Measurements from ENCODE around the gene USP53. TPM values are rescaled to one million over a fixed set of nuclear protein-coding genes. Genes with fewer than 3 reads are reported as not detected.

USP53 gene
- total and polyA plus RNA-seq, 2 donors (not counting 3 experiments of a cell fraction or from before 2014, with no cell fraction given), result 7.8 to 22.8 TPM

DNA sequence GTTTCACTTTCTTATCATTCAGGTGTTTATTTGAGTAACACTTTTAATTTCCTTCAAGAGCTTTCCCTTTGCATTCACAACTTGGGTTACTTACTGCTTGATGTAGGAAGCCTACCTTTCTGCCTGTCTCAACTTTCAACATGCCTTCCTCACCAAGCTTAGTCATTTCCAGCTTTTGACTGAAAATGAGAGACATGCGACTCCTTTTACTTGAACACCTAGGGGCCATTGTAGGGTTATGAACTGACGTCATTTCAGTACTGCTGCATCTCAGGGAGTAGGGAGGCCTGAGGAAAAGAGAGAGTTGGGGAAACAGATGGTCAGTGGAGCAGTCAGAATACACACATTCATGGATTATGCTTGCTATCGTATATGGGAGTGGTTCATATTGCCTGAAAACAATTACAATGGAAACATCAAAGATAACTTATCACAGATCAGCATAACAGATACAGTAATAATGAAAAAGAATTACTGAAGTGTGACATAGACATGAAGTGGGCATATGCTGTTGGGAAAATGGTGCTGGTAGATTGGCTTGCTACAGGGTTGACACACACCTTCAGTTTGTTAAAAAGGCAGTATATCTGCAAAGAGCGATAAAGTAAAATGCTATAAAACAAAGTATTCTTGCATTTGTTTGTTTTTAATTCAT, 25.7 kb downstream of the USP53 start:
- CTCF ChIA-PET, result interaction anchor here (0.7 to 1.7 kb wide), 4 partner anchors 25 to 151 kb away, joined by 3 to 6 read pairs (median 4); no protein-coding TSS in a partner anchor
- BruUV-seq (replicated peaks), result no TSS peak
- H3K36me3 ChIP-seq (ENCODE audit: control insufficient read depth in 2 of 2, extremely low read depth in 1 of 2, insufficient read depth in 2 of 2, low read length in 2 of 2), result peaks cover 2 to 13% of the 10 kb centered on the region in 2 experiments

DNA sequence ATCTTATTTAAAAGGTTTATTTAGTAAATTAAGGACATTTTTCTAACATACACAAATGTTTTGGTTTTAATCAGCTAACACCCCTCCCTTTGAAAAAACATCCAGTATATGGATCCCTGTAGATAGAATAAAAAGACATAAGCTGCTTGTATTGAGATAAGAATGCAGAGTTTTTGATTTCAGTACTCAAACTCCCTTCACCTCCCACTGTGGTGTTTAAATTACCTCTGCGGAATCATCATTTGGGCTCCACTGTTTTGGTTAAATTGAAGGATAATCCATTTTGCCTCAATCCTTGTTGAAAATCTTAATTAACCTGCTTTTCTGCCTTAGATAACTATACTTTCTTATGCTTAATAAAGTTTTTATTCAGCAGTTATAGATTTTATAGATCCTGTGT, 27.6 kb downstream of the USP53 start:
- Histone ChIP-seq H2AFZ (ENCODE audit: low read depth, low read length) (no peak overlapping the region), H4K20me1 (replicated peaks; ENCODE audit: control insufficient read depth, extremely low read depth, insufficient read depth, low read length) (no peaks in the 10 kb centered on the region), H3K4me2 (ENCODE audit: insufficient read depth, low read length) (no peak overlapping the region), H3K9ac (replicated peaks; ENCODE audit: extremely low read depth, insufficient read depth, low read length) (no peak overlapping the region), H3K79me2 (ENCODE audit: control insufficient read depth, insufficient read depth, low read length) (peaks cover 24% of the 10 kb centered on the region), H3K27me3 (ENCODE audit: control insufficient read depth in 2 of 2, insufficient read depth in 2 of 2, low read length in 2 of 2) (no peaks in the 10 kb centered on the region), H3K4me1 (ENCODE audit: control insufficient read depth, extremely low read depth, insufficient read depth, low read length) (peaks cover 28% of the 10 kb centered on the region), H3K4me3 (replicated peaks in 1 of 3; ENCODE audit: insufficient read depth in 1 of 3, low read depth in 1 of 3, low read length in 3 of 3) (no peak overlapping the region), H3K9me1 (replicated peaks; ENCODE audit: control insufficient read depth, extremely low read depth, insufficient read depth, low read length) (no peaks in the 10 kb centered on the region), H3K36me3 (ENCODE audit: control insufficient read depth in 2 of 2, extremely low read depth in 1 of 2, insufficient read depth in 2 of 2, low read length in 2 of 2) (peaks cover 2 to 13% of the 10 kb centered on the region in 2 experiments), H3K9me3 (replicated peaks; ENCODE audit: control insufficient read depth, insufficient read depth, low read length) (no peaks in the 10 kb centered on the region), H3K27ac (ENCODE audit: insufficient read depth, low read depth, low read length) (no peak overlapping the region)
- BruUV-seq (replicated peaks), result no TSS peak
- TF ChIP-seq POLR2A (IDR thresholded peaks at IDR 0.05; ENCODE audit: low read depth, low read length), result no peak
- TF ChIP-seq, protein P1, sequence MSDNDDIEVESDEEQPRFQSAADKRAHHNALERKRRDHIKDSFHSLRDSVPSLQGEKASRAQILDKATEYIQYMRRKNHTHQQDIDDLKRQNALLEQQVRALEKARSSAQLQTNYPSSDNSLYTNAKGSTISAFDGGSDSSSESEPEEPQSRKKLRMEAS (IDR thresholded peaks at IDR 0.05; ENCODE audit: insufficient read depth, insufficient read length), result no peak
- no peak for TF ChIP-seq MYC (IDR thresholded peaks at IDR 0.05; ENCODE audit: low read depth, low read length)
- TF ChIP-seq, protein P2, sequence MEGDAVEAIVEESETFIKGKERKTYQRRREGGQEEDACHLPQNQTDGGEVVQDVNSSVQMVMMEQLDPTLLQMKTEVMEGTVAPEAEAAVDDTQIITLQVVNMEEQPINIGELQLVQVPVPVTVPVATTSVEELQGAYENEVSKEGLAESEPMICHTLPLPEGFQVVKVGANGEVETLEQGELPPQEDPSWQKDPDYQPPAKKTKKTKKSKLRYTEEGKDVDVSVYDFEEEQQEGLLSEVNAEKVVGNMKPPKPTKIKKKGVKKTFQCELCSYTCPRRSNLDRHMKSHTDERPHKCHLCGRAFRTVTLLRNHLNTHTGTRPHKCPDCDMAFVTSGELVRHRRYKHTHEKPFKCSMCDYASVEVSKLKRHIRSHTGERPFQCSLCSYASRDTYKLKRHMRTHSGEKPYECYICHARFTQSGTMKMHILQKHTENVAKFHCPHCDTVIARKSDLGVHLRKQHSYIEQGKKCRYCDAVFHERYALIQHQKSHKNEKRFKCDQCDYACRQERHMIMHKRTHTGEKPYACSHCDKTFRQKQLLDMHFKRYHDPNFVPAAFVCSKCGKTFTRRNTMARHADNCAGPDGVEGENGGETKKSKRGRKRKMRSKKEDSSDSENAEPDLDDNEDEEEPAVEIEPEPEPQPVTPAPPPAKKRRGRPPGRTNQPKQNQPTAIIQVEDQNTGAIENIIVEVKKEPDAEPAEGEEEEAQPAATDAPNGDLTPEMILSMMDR (IDR thresholded peaks at IDR 0.05; ENCODE audit: extremely low read depth in 1 of 2, insufficient read depth in 1 of 2, low read depth in 1 of 2, low read length in 2 of 2), result no peak
- no peak for TF ChIP-seq FOS (IDR thresholded peaks at IDR 0.05; ENCODE audit: borderline replicate concordance, insufficient read depth, low read length)
- TF ChIP-seq JUN (IDR thresholded peaks at IDR 0.05; ENCODE audit: borderline replicate concordance, insufficient read depth, insufficient read length, low read depth), result no peak
- TF ChIP-seq GATA2 (IDR thresholded peaks at IDR 0.05; ENCODE audit: insufficient read depth, insufficient read length, low read depth, low read length), result no peak
- no peak for TF ChIP-seq EZH2 (IDR thresholded peaks at IDR 0.05; ENCODE audit: borderline replicate concordance, low read depth, low read length, severe bottlenecking)
- no peak for TF ChIP-seq POLR2AphosphoS5 (IDR thresholded peaks at IDR 0.05; ENCODE audit: insufficient read depth, low read depth, low read length)
- FAIRE-seq (no peak), DNase-seq (ENCODE audit: low read depth, low spot score) (no peak)
- POLR2A ChIA-PET, result no interaction called here
- dilution Hi-C loops (cut with MboI; ENCODE audit: extremely low pct_ligation_motif_present, low sequenced_read_pairs), result no loop called here
- CTCF ChIA-PET, result interaction anchor here (0.8 to 1.6 kb wide), 4 partner anchors 27 to 198 kb away, joined by 3 to 5 read pairs (median 4); no protein-coding TSS in a partner anchor
- intact Hi-C loops (cut with micrococcal nuclease), result no loop called here

More for the DNA sequence above, 25.7 kb downstream of the USP53 start:
- Histone ChIP-seq H3K27ac (ENCODE audit: insufficient read depth, low read depth, low read length) (peak overlapping the region; percentile 48), H2AFZ (ENCODE audit: low read depth, low read length) (no peak overlapping the region), H3K9ac (replicated peaks; ENCODE audit: extremely low read depth, insufficient read depth, low read length) (no peak overlapping the region), H3K4me2 (ENCODE audit: insufficient read depth, low read length) (peak overlapping the region; percentile 79), H3K4me3 (replicated peaks in 1 of 3; ENCODE audit: insufficient read depth in 1 of 3, low read depth in 1 of 3, low read length in 3 of 3) (no peak overlapping the region), H4K20me1 (replicated peaks; ENCODE audit: control insufficient read depth, extremely low read depth, insufficient read depth, low read length) (peaks cover 2% of the 10 kb centered on the region), H3K79me2 (ENCODE audit: control insufficient read depth, insufficient read depth, low read length) (peaks cover 38% of the 10 kb centered on the region), H3K4me1 (ENCODE audit: control insufficient read depth, extremely low read depth, insufficient read depth, low read length) (peaks cover 20% of the 10 kb centered on the region), H3K27me3 (ENCODE audit: control insufficient read depth in 2 of 2, insufficient read depth in 2 of 2, low read length in 2 of 2) (no peaks in the 10 kb centered on the region), H3K9me3 (replicated peaks; ENCODE audit: control insufficient read depth, insufficient read depth, low read length) (no peaks in the 10 kb centered on the region), H3K9me1 (replicated peaks; ENCODE audit: control insufficient read depth, extremely low read depth, insufficient read depth, low read length) (peaks cover 5% of the 10 kb centered on the region)
- TF ChIP-seq, protein P1 (IDR thresholded peaks at IDR 0.05; ENCODE audit: insufficient read depth, insufficient read length), result no peak
- TF ChIP-seq MYC (IDR thresholded peaks at IDR 0.05; ENCODE audit: low read depth, low read length) (no peak), EZH2 (IDR thresholded peaks at IDR 0.05; ENCODE audit: borderline replicate concordance, low read depth, low read length, severe bottlenecking) (no peak), GATA2 (IDR thresholded peaks at IDR 0.05; ENCODE audit: insufficient read depth, insufficient read length, low read depth, low read length) (no peak), FOS (IDR thresholded peaks at IDR 0.05; ENCODE audit: borderline replicate concordance, insufficient read depth, low read length) (no peak), JUN (IDR thresholded peaks at IDR 0.05; ENCODE audit: borderline replicate concordance, insufficient read depth, insufficient read length, low read depth) (peak; percentile 47), POLR2A (IDR thresholded peaks at IDR 0.05; ENCODE audit: low read depth, low read length) (no peak), POLR2AphosphoS5 (IDR thresholded peaks at IDR 0.05; ENCODE audit: insufficient read depth, low read depth, low read length) (no peak)
- peak; percentile 69 for FAIRE-seq
- DNase-seq (ENCODE audit: low read depth, low spot score), result peak; percentile 69
- dilution Hi-C loops (cut with MboI; ENCODE audit: extremely low pct_ligation_motif_present, low sequenced_read_pairs) (no loop called here), intact Hi-C loops (cut with micrococcal nuclease) (no loop called here)
- POLR2A ChIA-PET, result interaction anchor here (1.2 kb wide), 2 partner anchors 23 to 25 kb away, joined by 3 read pairs; no protein-coding TSS in a partner anchor
